GM12878 (cell line): ENCODE data around the gene KCNH6. TPM values are rescaled to one million over a fixed set of nuclear protein-coding genes. Genes with fewer than 3 reads are reported as not detected.

Experiments
- ATAC-seq: fragments of 200-7000 bp; cut with Tn5 transposase; 3 replicates; pipeline ENCODE4 v1.9.1; 2020; ENCODE audit warnings: mild to moderate bottlenecking, moderate library complexity
- BruUV-seq: library from RNA; stranded (reverse); fragments of 400-500 nt; replicated peaks from 2 replicates; lab custom pipeline; 2021; lab: Mats Ljungman, UMichigan
- CTCF ChIA-PET: fragments of 300-600 bp; sonication (Branson Sonifier 250); formaldehyde crosslinking; extraction: SDS; loops from one replicate; lab custom pipeline; 2021; ENCODE audit warnings: inconsistent platforms; lab: Yijun Ruan, JAX
- POLR2A ChIA-PET: fragments of 350-600 bp; formaldehyde crosslinking; extraction: SDS; loops from one replicate; lab custom pipeline; 2021; ENCODE audit warnings: inconsistent platforms; lab: Charles Lee
- RAD21 ChIA-PET: fragments of 300-600 bp; sonication (Branson Sonifier 250); formaldehyde crosslinking; loops from one replicate; lab custom pipeline; 2023; ENCODE audit warnings: antibody characterized with exemption; ENCODE audit not compliant: unreplicated experiment; lab: Charles Lee
- SMC1A ChIA-PET: fragments of 300-600 bp; sonication (Branson Sonifier 250); formaldehyde crosslinking; loops from one replicate; lab custom pipeline; 2023; ENCODE audit not compliant: unreplicated experiment, uncharacterized antibody; lab: Charles Lee
- DNase-seq: peaks from one replicate; pipeline ENCODE4 v3.0.0-alpha.2; 2011; ENCODE audit warnings: low read depth, low spot score
- FAIRE-seq: peaks from 3 replicates; lab custom pipeline; 2011; peaks lifted over from hg19 to GRCh38; lab: Jason Lieb, UNC
- H2AFZ ChIP-seq: 2 replicates; pipeline ENCODE4 v1.6.0; 2011; ENCODE audit warnings: low read depth, low read length, control low read depth; ENCODE audit not compliant: control insufficient read depth
- H3K27ac ChIP-seq: 2 replicates; pipeline ENCODE4 v1.5.1; 2011; ENCODE audit warnings: control low read depth; ENCODE audit not compliant: control insufficient read depth, insufficient read depth
- H3K27me3 ChIP-seq, 2 experiments: replicated peaks in 1 of 2; 2 replicates each; pipeline versions ENCODE4 v1.6.0 to v1.6.1; 2011; ENCODE audit warnings: low read length in 1 of 2; ENCODE audit not compliant: control insufficient read depth in 2 of 2, insufficient read depth in 2 of 2
- H3K36me3 ChIP-seq, 2 experiments: 2 replicates each; pipeline ENCODE4 v1.5.1; 2011; ENCODE audit warnings: low read length in 1 of 2; ENCODE audit not compliant: control insufficient read depth in 2 of 2, insufficient read depth in 2 of 2
- H3K4me1 ChIP-seq: 2 replicates; pipeline ENCODE4 v1.6.1; 2011; ENCODE audit warnings: mild to moderate bottlenecking, low read length, moderate library complexity, mixed read lengths; ENCODE audit not compliant: control insufficient read depth, insufficient read depth
- H3K4me2 ChIP-seq: 2 replicates; pipeline ENCODE4 v1.6.0; 2011; ENCODE audit warnings: control low read depth; ENCODE audit not compliant: control insufficient read depth, insufficient read depth
- H3K4me3 ChIP-seq: fragments of 200-600 bp; sonication (generic); 2 replicates; pipeline ENCODE4 v1.5.1; 2016
- H3K79me2 ChIP-seq: 2 replicates; pipeline ENCODE4 v1.6.0; 2011; ENCODE audit warnings: low read length; ENCODE audit not compliant: control insufficient read depth, insufficient read depth
- H3K9ac ChIP-seq: 2 replicates; pipeline ENCODE4 v1.8.0; 2011; ENCODE audit warnings: low read length, control low read depth, mixed read lengths; ENCODE audit not compliant: control insufficient read depth, insufficient read depth
- H3K9me3 ChIP-seq: replicated peaks from 3 replicates; pipeline ENCODE4 v1.5.1; 2011; ENCODE audit warnings: mild to moderate bottlenecking, low read length; ENCODE audit not compliant: control insufficient read depth, insufficient read depth
- H4K20me1 ChIP-seq: 2 replicates; pipeline ENCODE4 v1.6.0; 2011; ENCODE audit not compliant: control insufficient read depth, insufficient read depth
- CBX3 ChIP-seq: fragments of 200-600 bp; sonication (generic); IDR thresholded peaks from 2 replicates; pipeline ENCODE4 v1.6.1; 2016; ENCODE audit warnings: low read depth, borderline replicate concordance
- CHD2 ChIP-seq: IDR thresholded peaks from 2 replicates; pipeline ENCODE4 v1.6.1; 2011; ENCODE audit warnings: low read depth, low read length, improper control_type of control experiment, borderline replicate concordance
- KAT2A ChIP-seq: conservative IDR thresholded peaks from 2 replicates; pipeline ENCODE4 v1.6.1; 2011; ENCODE audit warnings: low read depth, low read length; ENCODE audit not compliant: control insufficient read depth
- MTA2 ChIP-seq: fragments of 450-650 bp; IDR thresholded peaks from 2 replicates; pipeline ENCODE4 v1.6.1; 2016; ENCODE audit warnings: low read depth, mild to moderate bottlenecking, moderate library complexity
- NBN ChIP-seq: fragments of 450-650 bp; IDR thresholded peaks from 2 replicates; pipeline ENCODE4 v1.6.1; 2016
- NR2C1 ChIP-seq: fragments of 450-650 bp; IDR thresholded peaks from 2 replicates; pipeline ENCODE4 v1.6.1; 2017; ENCODE audit warnings: antibody characterized with exemption, mild to moderate bottlenecking, moderate library complexity
- PAX8 ChIP-seq: fragments of 450-650 bp; IDR thresholded peaks from 2 replicates; pipeline ENCODE4 v1.6.1; 2017; ENCODE audit warnings: mild to moderate bottlenecking, moderate library complexity
- RAD21 ChIP-seq: IDR thresholded peaks from 2 replicates; pipeline ENCODE4 v1.6.1; 2011; ENCODE audit warnings: mild to moderate bottlenecking, low read depth, low read length, moderate library complexity; ENCODE audit not compliant: insufficient read depth
- SMAD5 ChIP-seq: IDR thresholded peaks from 2 replicates; pipeline ENCODE4 v1.6.1; 2016; ENCODE audit warnings: antibody characterized with exemption, low read depth
- SMARCA5 ChIP-seq: fragments of 450-650 bp; IDR thresholded peaks from 2 replicates; pipeline ENCODE4 v1.6.1; 2017; ENCODE audit warnings: mild to moderate bottlenecking
- SREBF2 ChIP-seq: IDR thresholded peaks from 2 replicates; pipeline ENCODE4 v1.6.1; 2012; ENCODE audit warnings: mild to moderate bottlenecking, low read length
- STAT3 ChIP-seq: IDR thresholded peaks from 2 replicates; pipeline ENCODE4 v1.6.1; 2011; ENCODE audit warnings: low read depth, low read length, improper control_type of control experiment
- SUZ12 ChIP-seq: fragments of 200-600 bp; sonication (generic); IDR thresholded peaks from one replicate; pipeline ENCODE4 v1.6.1; 2018; ENCODE audit warnings: antibody characterized with exemption, mild to moderate bottlenecking; ENCODE audit not compliant: unreplicated experiment
- TARDBP ChIP-seq: IDR thresholded peaks from 2 replicates; pipeline ENCODE4 v1.6.1; 2016; ENCODE audit warnings: borderline replicate concordance
- ZBED1 ChIP-seq: IDR thresholded peaks from 2 replicates; pipeline ENCODE4 v1.6.1; 2016; ENCODE audit warnings: borderline replicate concordance
- WGBS: methylation state at CpG from one replicate; pipeline ENCODE4 v1.1.6; 2016; ENCODE audit warnings: low lambda C conversion rate; ENCODE audit not compliant: insufficient replicate concordance, insufficient coverage; ENCODE audit errors: missing lambda C conversion rate; 5-methylcytosine and 5-hydroxymethylcytosine counted together
- in situ Hi-C: fragments of 300-500 bp; cut with MboI; formaldehyde crosslinking; loops from 9 replicates; pipeline ENCODE4 v1.14.3; 2018; ENCODE audit warnings: mixed read lengths
- intact Hi-C: fragments of 100-400 bp; cut with micrococcal nuclease; formaldehyde crosslinking; loops from one replicate; pipeline ENCODE4 v1.14.2; 2022; ENCODE audit not compliant: unreplicated experiment
- polyA plus RNA-seq, 11 experiments: library from polyadenylated mRNA; depleted of rRNA in 4 of 11; unstranded in 6 of 11; stranded (reverse) in 5 of 11; fragments of >200 nt; fragmentation: Nextera tagmentation in 4 of 11; fragmentation: Illumina TruSeq in 1 of 11; extraction: Ambion mirVana in 4 of 11; extraction: Trizol in 1 of 11; gene quantifications; 1 replicate in 1 of 11; 2 replicates in 10 of 11; pipeline versions ENCODE4 v1.2.1 to v1.2.3, GENCODE V29; 2011 to 2016; ENCODE audit warnings: inconsistent platforms in 2 of 11, missing spikeins in 2 of 11, low read depth in 1 of 11
- total RNA-seq, 4 experiments: library from RNA; depleted of rRNA in 3 of 4; stranded (reverse); fragments of >200 nt in 3 of 4; fragmentation: Illumina TruSeq in 1 of 4; extraction: Trizol in 1 of 4; gene quantifications; 2 replicates each; pipeline versions ENCODE4 v1.2.1 to v1.2.3, GENCODE V29; 2013 to 2021
- TF ChIP-seq, protein P1 (sequence below): IDR thresholded peaks from 2 replicates; pipeline ENCODE4 v1.6.1; 2012; ENCODE audit warnings: low read depth, low read length, improper control_type of control experiment
- TF ChIP-seq, protein P2 (sequence below): IDR thresholded peaks from 2 replicates; pipeline ENCODE4 v1.6.1; 2012; ENCODE audit warnings: low read depth, low read length, improper control_type of control experiment

Gene KCNH6
- total and polyA plus RNA-seq, 10 of the 15 experiments (the other 5 are each of a cell fraction or from before 2014, with no cell fraction given): not detected

GRCh38 chr17:63588797-63589196, 65.6 kb downstream of the KCNH6 start:
- DNase-seq (no peak), ATAC-seq (no peak), FAIRE-seq (no peak)
- Histone ChIP-seq H4K20me1 (no peaks in the 10 kb centered on the region), H3K4me3 (no peak overlapping the region), H2AFZ (no peak overlapping the region), H3K27me3 (no peaks in the 10 kb centered on the region), H3K27ac (no peak overlapping the region), H3K9me3 (no peaks in the 10 kb centered on the region), H3K4me2 (no peak overlapping the region), H3K4me1 (no peaks in the 10 kb centered on the region; the same call in 1 of the 2 replicates), H3K36me3 (peaks cover 27 to 46% of the 10 kb centered on the region in 2 experiments), H3K9ac (no peak overlapping the region)
- POLR2A ChIA-PET: no interaction called here
- WGBS: 94% methylated on average over 11 of the region's 11 CpGs
- intact Hi-C loops: no loop called here
- in situ Hi-C loops: no loop called here
- BruUV-seq: no TSS peak
- CTCF ChIA-PET: no interaction called here
- SMC1A ChIA-PET: no interaction called here
- TF ChIP-seq NBN (no peak), ZBED1 (no peak), KAT2A (no peak), SMAD5 (no peak), SUZ12 (no peak), SMARCA5 (no peak), MTA2 (no peak)
- TF ChIP-seq, protein P1, sequence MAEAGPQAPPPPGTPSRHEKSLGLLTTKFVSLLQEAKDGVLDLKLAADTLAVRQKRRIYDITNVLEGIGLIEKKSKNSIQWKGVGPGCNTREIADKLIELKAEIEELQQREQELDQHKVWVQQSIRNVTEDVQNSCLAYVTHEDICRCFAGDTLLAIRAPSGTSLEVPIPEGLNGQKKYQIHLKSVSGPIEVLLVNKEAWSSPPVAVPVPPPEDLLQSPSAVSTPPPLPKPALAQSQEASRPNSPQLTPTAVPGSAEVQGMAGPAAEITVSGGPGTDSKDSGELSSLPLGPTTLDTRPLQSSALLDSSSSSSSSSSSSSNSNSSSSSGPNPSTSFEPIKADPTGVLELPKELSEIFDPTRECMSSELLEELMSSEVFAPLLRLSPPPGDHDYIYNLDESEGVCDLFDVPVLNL: no peak
- TF ChIP-seq, all 136 proteins: peak for 0
- RAD21 ChIA-PET: no interaction called here
- no peaks in the 10 kb centered on the region for H3K79me2 ChIP-seq

DNA sequence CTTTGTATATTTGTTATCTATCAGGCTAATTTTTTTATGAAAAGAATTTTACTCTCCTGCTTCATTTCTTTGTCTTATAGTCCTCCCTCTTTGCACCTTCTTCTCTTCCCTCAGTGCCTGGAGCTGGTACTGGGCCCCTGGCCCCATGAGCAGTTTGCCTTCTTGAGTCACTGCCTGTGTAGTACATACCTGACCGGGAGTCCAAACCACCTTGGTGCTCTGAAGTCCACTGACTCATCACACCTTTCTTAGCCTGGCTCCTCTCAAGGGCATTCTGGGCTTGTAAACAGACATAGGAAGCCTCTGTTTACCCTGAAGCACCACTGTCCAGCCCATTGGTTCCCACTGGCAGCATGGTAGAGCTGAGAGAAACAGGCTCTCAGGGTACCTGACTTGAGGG, 66.5 kb downstream of the KCNH6 start:
- POLR2A ChIA-PET: no interaction called here
- TF ChIP-seq, protein P2, sequence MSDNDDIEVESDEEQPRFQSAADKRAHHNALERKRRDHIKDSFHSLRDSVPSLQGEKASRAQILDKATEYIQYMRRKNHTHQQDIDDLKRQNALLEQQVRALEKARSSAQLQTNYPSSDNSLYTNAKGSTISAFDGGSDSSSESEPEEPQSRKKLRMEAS: no peak
- TF ChIP-seq PAX8 (no peak), SREBF2 (no peak), CHD2 (no peak), NR2C1 (no peak), RAD21 (no peak), CBX3 (no peak), TARDBP (no peak), STAT3 (no peak)
- TF ChIP-seq, all 136 proteins: peak for 0
- Histone ChIP-seq H3K79me2 (no peaks in the 10 kb centered on the region), H3K4me3 (no peak overlapping the region), H3K4me1 (no peaks in the 10 kb centered on the region; the same call in 1 of the 2 replicates), H3K36me3 (peaks cover 26 to 46% of the 10 kb centered on the region in 2 experiments), H4K20me1 (no peaks in the 10 kb centered on the region), H3K9me3 (no peaks in the 10 kb centered on the region), H3K9ac (no peak overlapping the region), H3K4me2 (no peak overlapping the region), H3K27ac (no peak overlapping the region), H2AFZ (no peak overlapping the region), H3K27me3 (no peaks in the 10 kb centered on the region)
- SMC1A ChIA-PET: no interaction called here
- WGBS: 93% methylated on average over 1 of the region's 1 CpG
- RAD21 ChIA-PET: no interaction called here
- DNase-seq: no peak
- intact Hi-C loops: no loop called here
- FAIRE-seq: no peak
- in situ Hi-C loops: no loop called here
- CTCF ChIA-PET: no interaction called here
- no TSS peak for BruUV-seq
- no peak for ATAC-seq
